Cardiac septum (tissue), 1 donor: ENCODE results near the gene PTPRG. TPM values are rescaled to one million over a fixed set of nuclear protein-coding genes. Genes with fewer than 3 reads are reported as not detected.
"Not testable (repeated sequence)": the region's sequence is repeated elsewhere in the genome, so short reads cannot be mapped to it uniquely, and the experiment has no call there.

Experiments
- DNase-seq: peaks from one replicate; pipeline ENCODE4 v3.0.0-alpha.2; 2020; ENCODE audit warnings: low spot score
- intact Hi-C: fragments of 100-400 bp; cut with DNase I; formaldehyde crosslinking; loops from one replicate; pipeline ENCODE4 v1.14.0; 2022
- total RNA-seq: library from RNA; stranded (reverse); fragmentation: NEBNext Ultra II Directional; extraction: Animal tissue kit (Norgen Biotek cat#: 25700); gene quantifications from one replicate; pipeline ENCODE4 v1.2.1, GENCODE V29; 2021
- donor health status: DM: no; HTN: no; CAD: no.

PTPRG gene
- total RNA-seq, 1 donor from 2014 or later = 34.3 TPM

- intact Hi-C loops = no loop called here
- DNase-seq = no peak
Observed at GRCh38 chr3:61796088-61796680, 234.8 kb downstream of the PTPRG start.

- DNase-seq = no peak
- intact Hi-C loops = no loop called here
Observed at GRCh38 chr3:61796911-61797310, 235.5 kb downstream of the PTPRG start.

GRCh38 chr3:61802772-61803171 is 241.4 kb downstream of the PTPRG start:
- DNase-seq = no peak
- intact Hi-C loops = no loop called here

GRCh38 chr3:61803983-61804382 is 242.6 kb downstream of the PTPRG start:
- no peak for DNase-seq
- intact Hi-C loops = no loop called here

GRCh38 chr3:61804782-61805181 is 243.4 kb downstream of the PTPRG start:
- DNase-seq = no peak
- intact Hi-C loops = loop anchor here (5.0 kb wide), 1 partner anchor 77 kb away; no protein-coding TSS in a partner anchor

- intact Hi-C loops = loop anchor here (5.0 kb wide), 1 partner anchor 78 kb away; no protein-coding TSS in a partner anchor
- no peak for DNase-seq
Observed at GRCh38 chr3:61805510-61806080, 244.2 kb downstream of the PTPRG start.

GRCh38 chr3:61806810-61807209 is 245.4 kb downstream of the PTPRG start:
- intact Hi-C loops = loop anchor here (5.0 kb wide), 1 partner anchor 80 kb away; no protein-coding TSS in a partner anchor
- no peak for DNase-seq

- intact Hi-C loops = loop anchor here (2.0 to 5.0 kb wide), 2 partner anchors 81 to 247 kb away; partner anchors contain the start of gene PTPRG
- DNase-seq = no peak
Observed at GRCh38 chr3:61807865-61808276, 246.5 kb downstream of the PTPRG start.

- DNase-seq = no peak
- intact Hi-C loops = loop anchor here (2.0 to 5.0 kb wide), 2 partner anchors 81 to 248 kb away; partner anchors contain the start of gene PTPRG
Observed at GRCh38 chr3:61808526-61808925, 247.2 kb downstream of the PTPRG start.

GRCh38 chr3:61808999-61809398 is 247.6 kb downstream of the PTPRG start:
- intact Hi-C loops = loop anchor here (2.0 to 5.0 kb wide), 2 partner anchors 82 to 248 kb away; partner anchors contain the start of gene PTPRG
- no peak for DNase-seq

- intact Hi-C loops = loop anchor here (2.0 to 5.0 kb wide), 4 partner anchors 37 to 249 kb away; partner anchors contain the start of gene PTPRG
- DNase-seq = peak; percentile 81
Observed at GRCh38 chr3:61809879-61810278, 248.5 kb downstream of the PTPRG start.

GRCh38 chr3:61810953-61811497 is 249.7 kb downstream of the PTPRG start:
- DNase-seq = no peak
- intact Hi-C loops = loop anchor here (5.0 kb wide), 2 partner anchors 36 to 174 kb away; no protein-coding TSS in a partner anchor

- intact Hi-C loops = loop anchor here (5.0 kb wide), 2 partner anchors 36 to 174 kb away; no protein-coding TSS in a partner anchor
- no peak for DNase-seq
Observed at GRCh38 chr3:61811652-61812051, 250.3 kb downstream of the PTPRG start.

- intact Hi-C loops = loop anchor here (5.0 kb wide), 2 partner anchors 35 to 175 kb away; no protein-coding TSS in a partner anchor
Observed at GRCh38 chr3:61812085-61812484, 250.7 kb downstream of the PTPRG start.

GRCh38 chr3:61812517-61812916 is 251.1 kb downstream of the PTPRG start:
- intact Hi-C loops = loop anchor here (5.0 kb wide), 2 partner anchors 35 to 175 kb away; no protein-coding TSS in a partner anchor
- DNase-seq = no peak

More at GRCh38 chr3:61812085-61812484, 250.7 kb downstream of the PTPRG start:
- DNase-seq = no peak

- DNase-seq = no peak
- intact Hi-C loops = loop anchor here (5.0 kb wide), 2 partner anchors 34 to 176 kb away; no protein-coding TSS in a partner anchor
Observed at GRCh38 chr3:61813636-61814035, 252.3 kb downstream of the PTPRG start.

- intact Hi-C loops = loop anchor here (5.0 kb wide), 2 partner anchors 33 to 177 kb away; no protein-coding TSS in a partner anchor
- DNase-seq = no peak
Observed at GRCh38 chr3:61814674-61815073, 253.3 kb downstream of the PTPRG start.

GRCh38 chr3:61816304-61816703 is 254.9 kb downstream of the PTPRG start:
- intact Hi-C loops, DNase-seq: not testable (repeated sequence)

GRCh38 chr3:61819861-61820260 is 258.5 kb downstream of the PTPRG start:
- intact Hi-C loops = no loop called here
- no peak for DNase-seq

- intact Hi-C loops = no loop called here
- no peak for DNase-seq
Observed at GRCh38 chr3:61820306-61820992, 259.1 kb downstream of the PTPRG start.
